ENCODE data around the gene TRIP6. TPM values are rescaled to one million over a fixed set of nuclear protein-coding genes. Genes with fewer than 3 reads are reported as not detected.
A peak's percentile ranks its signal among the peaks of the same experiment; 100 is the strongest.

TRIP6 gene
- total and polyA plus RNA-seq, 8 donors = 24.1 to 57.6 (median 34.5) TPM

DNA sequence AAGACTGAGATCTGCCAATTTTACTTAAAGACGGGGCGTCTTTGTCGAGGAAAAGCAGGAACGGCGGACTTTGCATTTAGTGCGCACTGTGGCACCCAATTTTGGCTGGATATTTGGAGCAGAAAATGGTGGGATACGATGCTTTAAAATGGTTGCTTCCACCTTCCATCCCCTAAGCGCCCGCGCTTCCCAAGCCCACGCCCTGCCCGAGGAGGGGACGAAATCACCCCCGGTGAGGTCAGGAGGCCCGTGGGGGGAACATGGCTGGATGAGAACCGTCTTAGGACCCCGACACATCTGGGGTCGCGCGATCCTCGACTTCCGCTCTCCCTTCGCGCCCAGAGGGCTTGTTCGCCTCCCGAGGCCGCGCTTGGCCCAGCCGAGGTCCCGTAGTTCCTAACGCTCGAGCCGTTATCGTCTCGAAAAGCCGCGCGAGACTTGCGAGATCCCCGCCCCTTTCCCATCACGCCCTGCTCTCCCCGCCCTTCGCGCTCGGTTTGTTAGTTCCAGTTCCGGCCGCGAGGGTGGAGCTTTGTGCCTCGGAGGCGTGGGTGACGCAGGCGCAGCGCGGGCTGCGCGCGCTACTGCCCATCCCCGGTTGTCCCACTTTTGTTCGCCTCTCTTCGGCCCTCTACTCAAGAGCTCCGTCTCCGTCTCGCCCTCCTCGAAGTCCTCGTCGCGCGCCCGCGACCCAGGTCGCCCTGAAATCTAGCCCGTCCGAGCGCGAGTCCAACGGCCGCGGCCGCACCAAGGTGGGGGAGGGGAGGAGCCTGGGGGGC, 7.6 kb downstream of the TRIP6 start, which contains the start of gene SRRT:
SRRT (plus strand) TSS at position 527 of the 779 bp plus-strand sequence. CDS start 488 bp downstream, outside the sequence.
- ATAC-seq (peak; percentile 95 to 98 (median 96)), FAIRE-seq (peak; percentile 78), DNase-seq (peak; percentile 97 to 99 (median 98))
- Histone ChIP-seq H3K9me3 (no peaks in the 10 kb centered on the region), H3K36me3 (peaks cover 0 to 19% (median 13%) of the 10 kb centered on the region in 3 donors), H3K4me1 (peaks cover 8 to 27% (median 20%) of the 10 kb centered on the region in 3 donors), H3K27ac (peak within 1 kb of the TSS; percentile 84 to 94 (median 87)), H3K4me3 (peak within 1 kb of the TSS; percentile 88 to 97 (median 90)), H3K27me3 (no peaks in the 10 kb centered on the region)
- TF ChIP-seq, protein P1, sequence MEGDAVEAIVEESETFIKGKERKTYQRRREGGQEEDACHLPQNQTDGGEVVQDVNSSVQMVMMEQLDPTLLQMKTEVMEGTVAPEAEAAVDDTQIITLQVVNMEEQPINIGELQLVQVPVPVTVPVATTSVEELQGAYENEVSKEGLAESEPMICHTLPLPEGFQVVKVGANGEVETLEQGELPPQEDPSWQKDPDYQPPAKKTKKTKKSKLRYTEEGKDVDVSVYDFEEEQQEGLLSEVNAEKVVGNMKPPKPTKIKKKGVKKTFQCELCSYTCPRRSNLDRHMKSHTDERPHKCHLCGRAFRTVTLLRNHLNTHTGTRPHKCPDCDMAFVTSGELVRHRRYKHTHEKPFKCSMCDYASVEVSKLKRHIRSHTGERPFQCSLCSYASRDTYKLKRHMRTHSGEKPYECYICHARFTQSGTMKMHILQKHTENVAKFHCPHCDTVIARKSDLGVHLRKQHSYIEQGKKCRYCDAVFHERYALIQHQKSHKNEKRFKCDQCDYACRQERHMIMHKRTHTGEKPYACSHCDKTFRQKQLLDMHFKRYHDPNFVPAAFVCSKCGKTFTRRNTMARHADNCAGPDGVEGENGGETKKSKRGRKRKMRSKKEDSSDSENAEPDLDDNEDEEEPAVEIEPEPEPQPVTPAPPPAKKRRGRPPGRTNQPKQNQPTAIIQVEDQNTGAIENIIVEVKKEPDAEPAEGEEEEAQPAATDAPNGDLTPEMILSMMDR (IDR thresholded peaks at IDR 0.05) = peak; percentile 31 to 61 (median 48)
- WGBS, 2 donors = 1% methylated on average over 65 to 79 of the region's 79 CpGs
- intact Hi-C loops (cut with DNase I) = no loop called here

DNA sequence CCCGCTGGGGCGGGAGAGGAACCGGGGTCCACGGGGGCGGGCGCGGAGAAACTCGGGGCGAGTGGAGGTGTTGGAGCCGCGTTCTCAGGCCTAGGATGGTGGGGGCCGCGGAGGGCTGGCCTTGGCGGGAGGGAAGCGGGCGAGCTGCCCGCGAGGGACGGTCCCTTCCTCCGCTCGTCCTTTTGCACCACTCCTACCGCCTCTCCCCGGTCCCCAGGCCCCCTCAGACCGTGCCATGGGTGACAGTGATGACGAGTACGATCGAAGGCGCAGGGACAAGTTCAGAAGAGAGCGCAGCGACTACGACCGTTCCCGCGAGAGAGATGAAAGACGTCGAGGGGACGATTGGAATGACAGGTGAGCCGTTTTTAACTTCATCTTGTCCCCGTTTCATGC, 8.2 kb downstream of the TRIP6 start:
- H3K36me3 ChIP-seq = peaks cover 0 to 19% (median 13%) of the 10 kb centered on the region in 3 donors
- H3K4me3 ChIP-seq = peak overlapping the region; percentile 88 to 97 (median 90)
- H3K4me1 ChIP-seq = peaks cover 8 to 27% (median 20%) of the 10 kb centered on the region in 3 donors
- intact Hi-C loops (cut with DNase I) = no loop called here
- peak; percentile 46 to 55 (median 54) for ATAC-seq
- 0 to 1% methylated on average over 33 to 39 of the region's 39 CpGs for WGBS, 2 donors
- FAIRE-seq = no peak
- H3K9me3 ChIP-seq = no peaks in the 10 kb centered on the region
- TF ChIP-seq, protein P1 (IDR thresholded peaks at IDR 0.05) = no peak
- H3K27ac ChIP-seq = peak overlapping the region; percentile 84 to 94 (median 87)
- no peaks in the 10 kb centered on the region for H3K27me3 ChIP-seq
- DNase-seq = no peak

DNA sequence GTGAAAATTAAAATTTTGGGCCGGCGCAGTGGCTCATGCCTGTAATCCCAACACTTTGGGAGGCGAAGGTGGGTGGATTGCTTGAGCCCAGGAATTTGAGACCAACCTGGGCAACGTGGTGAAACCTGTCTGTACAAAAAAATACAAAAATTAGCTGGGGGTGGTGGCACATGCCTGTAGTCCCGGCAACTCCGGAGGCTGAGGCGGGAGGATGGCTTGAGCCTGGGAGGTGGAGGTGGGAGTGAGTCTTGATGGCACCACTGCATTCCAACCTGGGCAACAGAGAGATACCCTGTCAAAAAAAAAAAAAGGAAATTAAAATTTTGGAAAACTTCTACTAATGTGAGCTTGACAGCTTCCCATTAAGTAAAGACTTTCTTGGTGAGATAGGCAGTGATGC, 10.8 kb downstream of the TRIP6 start:
- FAIRE-seq (no peak), ATAC-seq (no peak), DNase-seq (no peak)
- intact Hi-C loops (cut with DNase I) = no loop called here
- TF ChIP-seq, protein P1 (IDR thresholded peaks at IDR 0.05) = no peak
- H3K36me3 ChIP-seq = peaks cover 4 to 20% (median 16%) of the 10 kb centered on the region in 3 donors
- no peaks in the 10 kb centered on the region for H3K9me3 ChIP-seq
- H3K4me3 ChIP-seq = no peak overlapping the region
- 79 to 83% methylated on average over 7 of the region's 7 CpGs for WGBS, 2 donors
- H3K27me3 ChIP-seq = no peaks in the 10 kb centered on the region
- peaks cover 8 to 27% (median 20%) of the 10 kb centered on the region in 3 donors for H3K4me1 ChIP-seq
- no peak overlapping the region for H3K27ac ChIP-seq

DNA sequence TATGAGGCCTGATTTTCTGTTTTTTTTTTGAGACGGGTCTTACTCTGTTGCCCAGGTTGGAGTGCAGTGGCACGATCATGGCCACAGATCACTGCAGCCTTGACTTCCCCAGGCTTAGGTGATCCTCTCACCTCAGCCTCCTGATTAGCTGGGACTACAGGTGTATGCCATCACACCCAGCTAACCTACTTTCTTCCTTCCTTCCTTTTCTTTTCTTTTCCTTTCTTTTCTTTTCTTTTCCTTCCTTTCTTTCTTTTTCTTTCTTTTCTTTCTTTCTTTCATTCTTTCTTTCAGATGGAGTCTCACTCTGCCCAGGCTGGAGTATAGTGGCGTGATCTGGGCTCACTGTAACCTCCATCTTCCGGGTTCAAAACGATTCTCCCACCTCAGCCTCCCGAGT, 11.5 kb downstream of the TRIP6 start:
- Histone ChIP-seq H3K36me3 (peaks cover 4 to 24% (median 16%) of the 10 kb centered on the region in 3 donors), H3K4me1 (peaks cover 8 to 27% (median 20%) of the 10 kb centered on the region in 3 donors), H3K27ac (no peak overlapping the region), H3K9me3 (no peaks in the 10 kb centered on the region), H3K4me3 (no peak overlapping the region), H3K27me3 (no peaks in the 10 kb centered on the region)
- WGBS, 2 donors = 66 to 70% methylated on average over 6 of the region's 6 CpGs
- TF ChIP-seq, protein P1 (IDR thresholded peaks at IDR 0.05) = no peak
- intact Hi-C loops (cut with DNase I) = no loop called here
- ATAC-seq (no peak), DNase-seq (no peak), FAIRE-seq (no peak)
